ENCODE data around the gene BAK1. TPM values are rescaled to one million over a fixed set of nuclear protein-coding genes. Genes with fewer than 3 reads are reported as not detected.
A peak's percentile ranks its signal among the peaks of the same experiment; 100 is the strongest.

BAK1 gene
- total RNA-seq, 1 donor from 2014 or later = 54.8 TPM

- Mint-ChIP-seq H3K9me3 (ENCODE audit: unreplicated experiment) (no peaks in the 10 kb centered on the region), H3K4me1 (ENCODE audit: low read depth, unreplicated experiment) (peaks cover 10% of the 10 kb centered on the region), H3K36me3 (ENCODE audit: low read depth, unreplicated experiment) (peaks cover 3% of the 10 kb centered on the region), H3K27ac (ENCODE audit: unreplicated experiment) (peak overlapping the region; percentile 4), H3K4me3 (ENCODE audit: unreplicated experiment) (no peak overlapping the region), H3K27me3 (ENCODE audit: low read depth, unreplicated experiment) (peaks cover 6% of the 10 kb centered on the region)
- no peak overlapping the region for H3K27ac ChIP-seq (ENCODE audit: low read depth, low read length)
- H3K4me1 ChIP-seq (ENCODE audit: insufficient read depth, low read length) = peaks cover 23% of the 10 kb centered on the region
- FAIRE-seq = no peak
- H3K4me3 ChIP-seq (ENCODE audit: insufficient read depth, low read depth, low read length) = no peak overlapping the region
- H3K79me2 ChIP-seq (ENCODE audit: insufficient read depth, low read length) = no peaks in the 10 kb centered on the region
- H3K27me3 ChIP-seq (ENCODE audit: insufficient read depth, low read length) = no peaks in the 10 kb centered on the region
- H3K9me3 ChIP-seq (ENCODE audit: insufficient read depth, low read depth, low read length) = no peaks in the 10 kb centered on the region
- no peak overlapping the region for H3K9ac ChIP-seq (ENCODE audit: low read length)
- TF ChIP-seq CTCF (IDR thresholded peaks at IDR 0.05; ENCODE audit: insufficient read depth, low read depth, low read length) (no peak), EZH2 (IDR thresholded peaks at IDR 0.05; ENCODE audit: insufficient read depth, low read length) (no peak)
- H3K36me3 ChIP-seq (ENCODE audit: insufficient read depth, low read length) = no peaks in the 10 kb centered on the region
- no peaks in the 10 kb centered on the region for H4K20me1 ChIP-seq (ENCODE audit: insufficient read depth, low read length)
- peak overlapping the region; percentile 71 for H3K4me2 ChIP-seq (ENCODE audit: low read length)
- DNase-seq (ENCODE audit: low read depth) = no peak
- no peak overlapping the region for H2AFZ ChIP-seq (ENCODE audit: low read depth, low read length)
Measured at GRCh38 chr6:33592280-33592594, 12.2 kb upstream of the BAK1 start.

- Mint-ChIP-seq H3K4me1 (ENCODE audit: low read depth, unreplicated experiment) (peaks cover 10% of the 10 kb centered on the region), H3K27ac (ENCODE audit: unreplicated experiment) (no peak overlapping the region), H3K4me3 (ENCODE audit: unreplicated experiment) (no peak overlapping the region), H3K36me3 (ENCODE audit: low read depth, unreplicated experiment) (peaks cover 3% of the 10 kb centered on the region), H3K9me3 (ENCODE audit: unreplicated experiment) (no peaks in the 10 kb centered on the region), H3K27me3 (ENCODE audit: low read depth, unreplicated experiment) (peaks cover 6% of the 10 kb centered on the region)
- Histone ChIP-seq H3K79me2 (ENCODE audit: insufficient read depth, low read length) (no peaks in the 10 kb centered on the region), H3K27me3 (ENCODE audit: insufficient read depth, low read length) (no peaks in the 10 kb centered on the region), H3K4me2 (ENCODE audit: low read length) (no peak overlapping the region), H3K36me3 (ENCODE audit: insufficient read depth, low read length) (no peaks in the 10 kb centered on the region), H4K20me1 (ENCODE audit: insufficient read depth, low read length) (no peaks in the 10 kb centered on the region), H3K9ac (ENCODE audit: low read length) (no peak overlapping the region), H3K4me3 (ENCODE audit: insufficient read depth, low read depth, low read length) (no peak overlapping the region), H2AFZ (ENCODE audit: low read depth, low read length) (peak overlapping the region; percentile 44), H3K4me1 (ENCODE audit: insufficient read depth, low read length) (peaks cover 23% of the 10 kb centered on the region), H3K27ac (ENCODE audit: low read depth, low read length) (no peak overlapping the region), H3K9me3 (ENCODE audit: insufficient read depth, low read depth, low read length) (no peaks in the 10 kb centered on the region)
- DNase-seq (ENCODE audit: low read depth) (no peak), FAIRE-seq (no peak)
- TF ChIP-seq EZH2 (IDR thresholded peaks at IDR 0.05; ENCODE audit: insufficient read depth, low read length) = no peak
Measured at GRCh38 chr6:33591424-33592032, 11.5 kb upstream of the BAK1 start.

GRCh38 chr6:33590531-33591198 lies 10.6 kb upstream of the BAK1 start:
- Histone ChIP-seq H2AFZ (ENCODE audit: low read depth, low read length) (peak overlapping the region; percentile 44), H3K9ac (ENCODE audit: low read length) (peak overlapping the region; percentile 64), H3K27ac (ENCODE audit: low read depth, low read length) (peak overlapping the region; percentile 63), H3K4me3 (ENCODE audit: insufficient read depth, low read depth, low read length) (no peak overlapping the region), H3K9me3 (ENCODE audit: insufficient read depth, low read depth, low read length) (no peaks in the 10 kb centered on the region), H3K36me3 (ENCODE audit: insufficient read depth, low read length) (no peaks in the 10 kb centered on the region), H3K27me3 (ENCODE audit: insufficient read depth, low read length) (no peaks in the 10 kb centered on the region), H4K20me1 (ENCODE audit: insufficient read depth, low read length) (no peaks in the 10 kb centered on the region), H3K79me2 (ENCODE audit: insufficient read depth, low read length) (no peaks in the 10 kb centered on the region), H3K4me1 (ENCODE audit: insufficient read depth, low read length) (peaks cover 26% of the 10 kb centered on the region), H3K4me2 (ENCODE audit: low read length) (peak overlapping the region; percentile 68)
- no peak for TF ChIP-seq EZH2 (IDR thresholded peaks at IDR 0.05; ENCODE audit: insufficient read depth, low read length)
- no peak for TF ChIP-seq CTCF (IDR thresholded peaks at IDR 0.05; ENCODE audit: insufficient read depth, low read depth, low read length)
- Mint-ChIP-seq H3K27me3 (ENCODE audit: low read depth, unreplicated experiment) (peaks cover 6% of the 10 kb centered on the region), H3K27ac (ENCODE audit: unreplicated experiment) (peak overlapping the region; percentile 87), H3K36me3 (ENCODE audit: low read depth, unreplicated experiment) (peaks cover 3% of the 10 kb centered on the region), H3K4me3 (ENCODE audit: unreplicated experiment) (peak overlapping the region; percentile 34), H3K4me1 (ENCODE audit: low read depth, unreplicated experiment) (peaks cover 10% of the 10 kb centered on the region), H3K9me3 (ENCODE audit: unreplicated experiment) (no peaks in the 10 kb centered on the region)
- DNase-seq (ENCODE audit: low read depth) = no peak
- no peak for FAIRE-seq
